ENCODE measurements around the gene TMEM234. TPM values are rescaled to one million over a fixed set of nuclear protein-coding genes. Genes with fewer than 3 reads are reported as not detected.

Gene TMEM234
- total and polyA plus RNA-seq, 2 of the 13 experiments (the other 11 are each of a cell fraction or from before 2014, with no cell fraction given): 6.1 to 9.0 TPM

DNA sequence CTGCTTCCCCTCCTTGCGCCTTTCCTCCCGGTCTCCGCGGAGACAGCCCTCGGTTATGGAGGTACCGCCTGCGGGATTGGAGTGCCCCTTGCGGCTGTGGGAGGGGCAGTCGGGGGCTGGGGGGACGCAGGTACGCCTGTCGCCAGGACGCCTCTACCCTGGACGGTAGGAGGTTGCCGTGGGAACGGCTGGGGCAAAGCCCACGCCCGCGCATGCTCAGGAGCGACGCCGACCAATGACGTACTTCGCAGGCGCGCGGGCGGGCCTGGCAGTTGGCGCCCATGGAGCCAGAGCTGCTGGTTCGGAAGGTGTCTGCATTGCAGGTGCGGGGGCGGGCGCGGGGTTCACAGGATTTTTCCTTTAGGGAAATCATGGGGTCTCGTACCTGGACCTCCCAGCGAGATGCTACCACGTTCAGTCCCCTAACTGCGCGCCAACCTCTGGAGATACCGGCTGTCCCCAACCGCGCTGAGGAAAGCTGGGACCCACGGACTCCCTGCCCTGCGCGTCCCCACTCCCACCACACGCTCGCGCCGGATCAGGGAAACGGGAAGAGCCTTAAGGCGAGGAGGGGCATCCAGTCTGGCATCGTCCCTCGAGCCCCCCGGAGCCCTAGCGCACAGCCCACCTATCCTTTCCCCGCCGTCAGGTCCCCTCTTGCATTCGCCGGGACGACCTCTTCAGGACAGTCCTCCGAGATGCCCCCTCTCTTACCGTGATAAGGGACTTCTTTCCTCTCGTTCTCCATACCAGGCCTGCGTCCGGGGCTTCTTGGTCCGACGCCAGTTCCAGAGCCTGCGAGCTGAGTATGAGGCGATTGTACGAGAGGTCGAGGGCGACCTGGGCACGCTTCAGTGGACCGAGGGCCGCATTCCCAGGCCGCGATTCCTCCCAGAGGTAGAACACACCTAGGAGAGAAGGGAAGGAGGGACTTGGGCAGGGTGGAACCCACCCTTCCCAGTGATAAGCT, 16.5 kb downstream of the TMEM234 start, which contains the start of gene IQCC (continued):
- TF ChIP-seq, protein P1, sequence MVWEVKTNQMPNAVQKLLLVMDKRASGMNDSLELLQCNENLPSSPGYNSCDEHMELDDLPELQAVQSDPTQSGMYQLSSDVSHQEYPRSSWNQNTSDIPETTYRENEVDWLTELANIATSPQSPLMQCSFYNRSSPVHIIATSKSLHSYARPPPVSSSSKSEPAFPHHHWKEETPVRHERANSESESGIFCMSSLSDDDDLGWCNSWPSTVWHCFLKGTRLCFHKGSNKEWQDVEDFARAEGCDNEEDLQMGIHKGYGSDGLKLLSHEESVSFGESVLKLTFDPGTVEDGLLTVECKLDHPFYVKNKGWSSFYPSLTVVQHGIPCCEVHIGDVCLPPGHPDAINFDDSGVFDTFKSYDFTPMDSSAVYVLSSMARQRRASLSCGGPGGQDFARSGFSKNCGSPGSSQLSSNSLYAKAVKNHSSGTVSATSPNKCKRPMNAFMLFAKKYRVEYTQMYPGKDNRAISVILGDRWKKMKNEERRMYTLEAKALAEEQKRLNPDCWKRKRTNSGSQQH (CRISPR knock-in tag; IDR thresholded peaks at IDR 0.05; ENCODE audit: low read depth): peak; percentile 52; the same call in 1 of the 2 replicates
- TF ChIP-seq, protein P2, sequence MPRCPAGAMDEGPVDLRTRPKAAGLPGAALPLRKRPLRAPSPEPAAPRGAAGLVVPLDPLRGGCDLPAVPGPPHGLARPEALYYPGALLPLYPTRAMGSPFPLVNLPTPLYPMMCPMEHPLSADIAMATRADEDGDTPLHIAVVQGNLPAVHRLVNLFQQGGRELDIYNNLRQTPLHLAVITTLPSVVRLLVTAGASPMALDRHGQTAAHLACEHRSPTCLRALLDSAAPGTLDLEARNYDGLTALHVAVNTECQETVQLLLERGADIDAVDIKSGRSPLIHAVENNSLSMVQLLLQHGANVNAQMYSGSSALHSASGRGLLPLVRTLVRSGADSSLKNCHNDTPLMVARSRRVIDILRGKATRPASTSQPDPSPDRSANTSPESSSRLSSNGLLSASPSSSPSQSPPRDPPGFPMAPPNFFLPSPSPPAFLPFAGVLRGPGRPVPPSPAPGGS (CRISPR knock-in tag; IDR thresholded peaks at IDR 0.05): peak; percentile 40; the same call in 1 of the 2 replicates
- TF ChIP-seq ZNF607 (CRISPR knock-in tag; IDR thresholded peaks at IDR 0.05; ENCODE audit: borderline replicate concordance): peak; percentile 45; the same call in 1 of the 2 replicates
- TF ChIP-seq, protein P3, sequence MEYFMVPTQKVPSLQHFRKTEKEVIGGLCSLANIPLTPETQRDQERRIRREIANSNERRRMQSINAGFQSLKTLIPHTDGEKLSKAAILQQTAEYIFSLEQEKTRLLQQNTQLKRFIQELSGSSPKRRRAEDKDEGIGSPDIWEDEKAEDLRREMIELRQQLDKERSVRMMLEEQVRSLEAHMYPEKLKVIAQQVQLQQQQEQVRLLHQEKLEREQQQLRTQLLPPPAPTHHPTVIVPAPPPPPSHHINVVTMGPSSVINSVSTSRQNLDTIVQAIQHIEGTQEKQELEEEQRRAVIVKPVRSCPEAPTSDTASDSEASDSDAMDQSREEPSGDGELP (IDR thresholded peaks at IDR 0.05; ENCODE audit: borderline replicate concordance, low read depth): no peak; the same call in 1 of the 2 replicates
- TF ChIP-seq ZNF124 (CRISPR knock-in tag; IDR thresholded peaks at IDR 0.05): no peak
- peak; percentile 39 for TF ChIP-seq SALL1 (CRISPR knock-in tag; IDR thresholded peaks at IDR 0.05)
- no peak for TF ChIP-seq SALL2 (CRISPR knock-in tag; IDR thresholded peaks at IDR 0.05)
- TF ChIP-seq ZBTB7B (CRISPR knock-in tag; IDR thresholded peaks at IDR 0.05): peak; percentile 54; the same call in 1 of the 2 replicates
- no peak for TF ChIP-seq SOX13 (IDR thresholded peaks at IDR 0.05)
- TF ChIP-seq SOX13 (CRISPR knock-in tag; conservative IDR thresholded peaks at IDR 0.05 in 1 of 2, IDR thresholded peaks at IDR 0.05 in 1 of 2): peak in 1 of 2 experiments; percentile 12; a peak in 1 of 4 replicates
- TF ChIP-seq, protein P4, sequence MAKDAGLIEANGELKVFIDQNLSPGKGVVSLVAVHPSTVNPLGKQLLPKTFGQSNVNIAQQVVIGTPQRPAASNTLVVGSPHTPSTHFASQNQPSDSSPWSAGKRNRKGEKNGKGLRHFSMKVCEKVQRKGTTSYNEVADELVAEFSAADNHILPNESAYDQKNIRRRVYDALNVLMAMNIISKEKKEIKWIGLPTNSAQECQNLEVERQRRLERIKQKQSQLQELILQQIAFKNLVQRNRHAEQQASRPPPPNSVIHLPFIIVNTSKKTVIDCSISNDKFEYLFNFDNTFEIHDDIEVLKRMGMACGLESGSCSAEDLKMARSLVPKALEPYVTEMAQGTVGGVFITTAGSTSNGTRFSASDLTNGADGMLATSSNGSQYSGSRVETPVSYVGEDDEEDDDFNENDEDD (CRISPR knock-in tag; IDR thresholded peaks at IDR 0.05; ENCODE audit: borderline replicate concordance): peak; percentile 89; the same call in 1 of the 2 replicates
- TF ChIP-seq KDM4B (CRISPR knock-in tag; IDR thresholded peaks at IDR 0.05): no peak
- TF ChIP-seq NRL (CRISPR knock-in tag; IDR thresholded peaks at IDR 0.05; ENCODE audit: borderline replicate concordance): 0 out of 2 replicates have a peak, but pooled peaks have one; percentile 5
- TF ChIP-seq, protein P5, sequence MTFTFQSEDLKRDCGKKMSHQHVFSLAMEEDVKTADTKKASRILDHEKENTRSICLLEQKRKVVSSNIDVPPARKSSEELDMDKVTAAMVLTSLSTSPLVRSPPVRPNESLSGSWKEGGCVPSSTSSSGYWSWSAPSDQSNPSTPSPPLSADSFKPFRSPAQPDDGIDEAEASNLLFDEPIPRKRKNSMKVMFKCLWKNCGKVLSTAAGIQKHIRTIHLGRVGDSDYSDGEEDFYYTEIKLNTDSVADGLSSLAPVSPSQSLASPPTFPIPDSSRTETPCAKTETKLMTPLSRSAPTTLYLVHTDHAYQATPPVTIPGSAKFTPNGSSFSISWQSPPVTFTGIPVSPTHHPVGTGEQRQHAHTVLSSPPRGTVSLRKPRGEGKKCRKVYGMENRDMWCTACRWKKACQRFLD (CRISPR knock-in tag; IDR thresholded peaks at IDR 0.05; ENCODE audit: borderline replicate concordance): 0 out of 2 replicates have a peak, but pooled peaks have one; percentile 20
- TF ChIP-seq ARHGAP35 (CRISPR knock-in tag; IDR thresholded peaks at IDR 0.05; ENCODE audit: borderline replicate concordance): no peak; the same call in 1 of the 2 replicates
- TF ChIP-seq HNRNPUL1 (IDR thresholded peaks at IDR 0.05; ENCODE audit: low read depth, low read length): no peak
- no peak; the same call in 1 of the 2 replicates for TF ChIP-seq ZFP1 (CRISPR knock-in tag; IDR thresholded peaks at IDR 0.05)
- peak; percentile 56; the same call in 1 of the 2 replicates for TF ChIP-seq TAF1 (CRISPR knock-in tag; IDR thresholded peaks at IDR 0.05)
- TF ChIP-seq SP4 (CRISPR knock-in tag; IDR thresholded peaks at IDR 0.05): 0 out of 2 replicates have a peak, but pooled peaks have one; percentile 17
